WTC11 (cell line): Measurements from ENCODE around the gene IGFBP4.

Experiments
- JAZF1 ChIP-seq: fragments of 250-450 bp; sonication (Bioruptor Pico); IDR thresholded peaks from 2 replicates; pipeline ENCODE4 v1.9.0; 2021; ENCODE audit warnings: moderate library complexity, mild to moderate bottlenecking, inconsistent platforms
- JUN ChIP-seq: sonication (generic); formaldehyde crosslinking; IDR thresholded peaks from 2 replicates; pipeline ENCODE4 v1.8.0; 2023; ENCODE audit warnings: mild to moderate bottlenecking, missing genetic modification reagents
- NR3C1 ChIP-seq: sonication (generic); formaldehyde crosslinking; conservative IDR thresholded peaks from 2 replicates; pipeline ENCODE4 v1.8.1; 2023; ENCODE audit warnings: low read depth, mild to moderate bottlenecking, missing genetic modification reagents
- ZBTB21 ChIP-seq: sonication (generic); formaldehyde crosslinking; IDR thresholded peaks from 2 replicates; pipeline ENCODE4 v1.8.1; 2023; ENCODE audit warnings: mild to moderate bottlenecking, missing genetic modification reagents, borderline replicate concordance
- TF ChIP-seq, protein P1 (sequence below): sonication (generic); formaldehyde crosslinking; IDR thresholded peaks from 2 replicates; pipeline ENCODE4 v1.8.1; 2022; ENCODE audit warnings: low read depth, missing genetic modification reagents, borderline replicate concordance
- TF ChIP-seq, protein P2 (sequence below): fragments of 200-600 bp; IDR thresholded peaks from 2 replicates; pipeline ENCODE4 v1.8.0; 2022; ENCODE audit warnings: antibody characterized with exemption

DNA sequence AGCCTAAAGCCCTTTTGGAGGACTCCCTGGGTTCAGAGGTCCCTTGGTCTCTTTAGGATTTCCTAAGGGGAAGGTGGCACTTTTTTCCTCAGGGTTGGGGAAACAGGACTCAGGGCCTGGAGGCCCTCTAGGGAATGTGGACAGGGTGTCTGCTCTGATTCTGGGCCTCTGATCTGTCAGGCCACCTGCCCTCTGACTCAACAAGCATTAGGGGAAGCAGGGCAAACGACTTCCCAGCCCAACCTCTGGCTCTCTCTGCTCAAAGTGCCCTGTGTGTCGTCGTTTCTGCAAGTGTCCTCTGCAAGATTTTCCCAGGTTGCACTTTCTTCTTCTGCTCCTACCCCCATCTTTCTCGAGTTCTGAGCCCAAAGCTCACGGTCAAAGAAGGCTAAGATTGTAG is 6.6 kb upstream of the IGFBP4 start:
- TF ChIP-seq NR3C1 (CRISPR knock-in tag), result no peak
- TF ChIP-seq, protein P1, sequence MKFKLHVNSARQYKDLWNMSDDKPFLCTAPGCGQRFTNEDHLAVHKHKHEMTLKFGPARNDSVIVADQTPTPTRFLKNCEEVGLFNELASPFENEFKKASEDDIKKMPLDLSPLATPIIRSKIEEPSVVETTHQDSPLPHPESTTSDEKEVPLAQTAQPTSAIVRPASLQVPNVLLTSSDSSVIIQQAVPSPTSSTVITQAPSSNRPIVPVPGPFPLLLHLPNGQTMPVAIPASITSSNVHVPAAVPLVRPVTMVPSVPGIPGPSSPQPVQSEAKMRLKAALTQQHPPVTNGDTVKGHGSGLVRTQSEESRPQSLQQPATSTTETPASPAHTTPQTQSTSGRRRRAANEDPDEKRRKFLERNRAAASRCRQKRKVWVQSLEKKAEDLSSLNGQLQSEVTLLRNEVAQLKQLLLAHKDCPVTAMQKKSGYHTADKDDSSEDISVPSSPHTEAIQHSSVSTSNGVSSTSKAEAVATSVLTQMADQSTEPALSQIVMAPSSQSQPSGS (CRISPR knock-in tag), result no peak
- TF ChIP-seq JAZF1 (CRISPR knock-in tag), result no peak
- TF ChIP-seq, protein P2, sequence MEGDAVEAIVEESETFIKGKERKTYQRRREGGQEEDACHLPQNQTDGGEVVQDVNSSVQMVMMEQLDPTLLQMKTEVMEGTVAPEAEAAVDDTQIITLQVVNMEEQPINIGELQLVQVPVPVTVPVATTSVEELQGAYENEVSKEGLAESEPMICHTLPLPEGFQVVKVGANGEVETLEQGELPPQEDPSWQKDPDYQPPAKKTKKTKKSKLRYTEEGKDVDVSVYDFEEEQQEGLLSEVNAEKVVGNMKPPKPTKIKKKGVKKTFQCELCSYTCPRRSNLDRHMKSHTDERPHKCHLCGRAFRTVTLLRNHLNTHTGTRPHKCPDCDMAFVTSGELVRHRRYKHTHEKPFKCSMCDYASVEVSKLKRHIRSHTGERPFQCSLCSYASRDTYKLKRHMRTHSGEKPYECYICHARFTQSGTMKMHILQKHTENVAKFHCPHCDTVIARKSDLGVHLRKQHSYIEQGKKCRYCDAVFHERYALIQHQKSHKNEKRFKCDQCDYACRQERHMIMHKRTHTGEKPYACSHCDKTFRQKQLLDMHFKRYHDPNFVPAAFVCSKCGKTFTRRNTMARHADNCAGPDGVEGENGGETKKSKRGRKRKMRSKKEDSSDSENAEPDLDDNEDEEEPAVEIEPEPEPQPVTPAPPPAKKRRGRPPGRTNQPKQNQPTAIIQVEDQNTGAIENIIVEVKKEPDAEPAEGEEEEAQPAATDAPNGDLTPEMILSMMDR, result no peak
- TF ChIP-seq ZBTB21 (CRISPR knock-in tag), result no peak
- no peak for TF ChIP-seq JUN (CRISPR knock-in tag)
